Measurements from ENCODE around the gene MAD1L1.

The MAD1L1 gene

DNA sequence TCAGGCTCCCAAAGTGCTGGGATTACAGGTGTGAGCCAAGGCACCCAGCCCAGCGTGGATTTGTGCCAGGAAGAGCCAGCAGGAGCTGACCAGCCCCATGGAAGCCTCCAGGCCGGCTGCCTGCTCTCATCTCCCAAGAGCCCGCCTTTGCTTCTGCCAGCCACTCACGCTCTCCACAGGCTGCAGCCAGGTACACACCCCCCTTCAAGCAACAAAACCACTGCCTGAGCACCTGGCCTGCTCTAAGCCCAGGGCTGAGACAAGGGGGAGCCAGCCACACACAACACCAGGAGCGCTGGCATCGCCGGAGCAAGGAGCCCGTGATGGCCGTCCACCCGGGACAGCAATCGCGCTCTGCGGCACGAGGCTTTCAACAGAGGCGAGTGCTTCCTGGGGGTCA lies 34.5 kb downstream of the MAD1L1 start:
- TF ChIP-seq CTCF (IDR thresholded peaks at IDR 0.05) = no peak
- H3K36me3 Mint-ChIP-seq (ENCODE audit: low read depth) = peaks cover 41% of the 10 kb centered on the region

DNA sequence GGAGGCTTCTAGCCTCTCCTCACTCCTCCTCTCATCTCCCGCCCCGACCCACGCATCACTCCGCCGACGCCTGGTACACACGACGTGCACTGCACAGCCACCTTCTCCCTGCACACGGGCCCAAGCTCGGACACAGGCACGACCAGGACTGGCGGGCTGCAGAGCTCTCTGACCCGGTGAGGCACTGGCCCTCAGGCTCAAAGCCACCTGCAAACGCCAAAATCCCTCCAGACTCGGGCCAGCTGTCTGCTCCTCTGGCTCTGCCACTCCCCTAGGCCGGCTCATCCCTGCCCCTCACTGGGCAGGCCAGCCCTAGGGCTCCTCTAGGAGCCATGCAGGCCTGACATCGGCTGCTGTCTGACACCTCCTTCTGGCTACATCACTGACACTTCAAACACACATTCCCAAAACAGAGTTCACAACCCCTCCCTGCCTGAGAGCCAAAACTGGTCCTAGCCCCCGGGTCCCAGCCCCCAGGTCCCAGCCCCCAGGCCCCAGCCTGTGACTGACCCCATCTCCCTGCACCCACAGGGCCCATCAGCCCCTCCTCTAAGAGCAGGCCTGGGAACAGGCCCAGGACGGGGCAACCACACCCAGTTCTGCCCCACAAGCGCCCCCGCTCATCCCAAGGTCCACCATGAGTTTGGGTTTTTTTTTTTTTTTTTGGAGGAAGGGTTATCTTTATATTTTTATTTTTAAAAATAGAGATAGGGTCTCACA lies 35.1 kb downstream of the MAD1L1 start:
- no peak for DNase-seq
- no peaks in the 10 kb centered on the region for H3K4me1 Mint-ChIP-seq
- peaks cover 4% of the 10 kb centered on the region for H3K9me3 Mint-ChIP-seq
- no peaks in the 10 kb centered on the region for H3K27me3 Mint-ChIP-seq (ENCODE audit: low read depth, poor library complexity)
- TF ChIP-seq CTCF (IDR thresholded peaks at IDR 0.05) = no peak
- no peak overlapping the region for H3K27ac Mint-ChIP-seq
- H3K4me3 Mint-ChIP-seq = no peak overlapping the region
- peaks cover 43% of the 10 kb centered on the region for H3K36me3 Mint-ChIP-seq (ENCODE audit: low read depth)

More for the DNA sequence above, 34.5 kb downstream of the MAD1L1 start:
- Mint-ChIP-seq H3K4me1 (peaks cover 3% of the 10 kb centered on the region), H3K27me3 (ENCODE audit: low read depth, poor library complexity) (no peaks in the 10 kb centered on the region), H3K9me3 (peaks cover 4% of the 10 kb centered on the region), H3K27ac (no peak overlapping the region), H3K4me3 (no peak overlapping the region)
- no peak for DNase-seq

- no peak for TF ChIP-seq CTCF (IDR thresholded peaks at IDR 0.05)
- DNase-seq = no peak
- H3K9me3 Mint-ChIP-seq = peaks cover 4% of the 10 kb centered on the region
- H3K36me3 Mint-ChIP-seq (ENCODE audit: low read depth) = peaks cover 48% of the 10 kb centered on the region
- H3K27ac Mint-ChIP-seq = no peak overlapping the region
- no peak overlapping the region for H3K4me3 Mint-ChIP-seq
- no peaks in the 10 kb centered on the region for H3K4me1 Mint-ChIP-seq
- H3K27me3 Mint-ChIP-seq (ENCODE audit: low read depth, poor library complexity) = no peaks in the 10 kb centered on the region
These were observed 36.1 kb downstream of the MAD1L1 start for GRCh38 chr7:2196381-2197378.

GRCh38 chr7:2195400-2196246 lies 37.1 kb downstream of the MAD1L1 start:
- no peaks in the 10 kb centered on the region for H3K4me1 Mint-ChIP-seq
- H3K27ac Mint-ChIP-seq = no peak overlapping the region
- no peak for TF ChIP-seq CTCF (IDR thresholded peaks at IDR 0.05)
- H3K4me3 Mint-ChIP-seq = no peak overlapping the region
- H3K27me3 Mint-ChIP-seq (ENCODE audit: low read depth, poor library complexity) = no peaks in the 10 kb centered on the region
- no peak for DNase-seq
- H3K9me3 Mint-ChIP-seq = peaks cover 4% of the 10 kb centered on the region
- H3K36me3 Mint-ChIP-seq (ENCODE audit: low read depth) = peaks cover 53% of the 10 kb centered on the region

DNA sequence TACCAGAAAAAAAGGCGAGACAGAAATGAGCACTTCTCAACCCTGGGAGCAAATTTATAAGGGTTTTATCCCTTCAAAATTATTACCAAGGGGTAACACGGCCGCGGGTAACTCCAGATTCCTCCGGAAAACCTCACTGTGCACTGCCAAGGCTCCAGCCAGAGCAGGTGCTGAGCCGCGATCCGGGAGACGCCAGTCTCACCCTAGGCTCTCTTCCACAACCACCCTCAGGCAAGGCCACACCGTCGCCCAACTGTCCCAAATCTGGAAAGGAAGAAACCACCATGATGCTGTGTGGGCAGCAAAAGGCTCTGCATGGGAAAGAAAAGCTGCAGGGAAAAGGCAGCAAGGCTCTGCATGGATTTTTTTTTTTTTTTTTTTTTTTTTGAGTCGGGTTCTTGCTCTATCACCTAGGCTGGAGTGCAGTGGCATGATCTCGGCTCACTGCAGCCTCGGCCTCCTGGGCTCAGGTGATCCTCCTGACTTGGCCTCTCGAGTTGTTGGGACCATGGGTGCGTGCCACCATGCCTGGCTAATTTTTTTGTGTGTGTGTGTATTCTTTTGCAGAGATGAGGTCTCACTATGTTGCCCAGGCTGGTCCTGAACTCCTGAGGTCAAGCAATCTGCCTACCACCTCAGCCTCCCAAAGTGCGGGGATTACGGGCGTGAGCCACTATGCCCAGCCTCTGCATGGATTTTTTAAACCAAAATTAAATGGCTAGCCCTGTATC lies 39.0 kb downstream of the MAD1L1 start:
- H3K36me3 Mint-ChIP-seq (ENCODE audit: low read depth) = peaks cover 67% of the 10 kb centered on the region
- no peaks in the 10 kb centered on the region for H3K27me3 Mint-ChIP-seq (ENCODE audit: low read depth, poor library complexity)
- TF ChIP-seq CTCF (IDR thresholded peaks at IDR 0.05) = no peak
- H3K4me3 Mint-ChIP-seq = no peak overlapping the region
- H3K27ac Mint-ChIP-seq = no peak overlapping the region
- no peak for DNase-seq
- no peaks in the 10 kb centered on the region for H3K4me1 Mint-ChIP-seq
- peaks cover 13% of the 10 kb centered on the region for H3K9me3 Mint-ChIP-seq

All from nephron progenitor cell (in vitro differentiated cells).